Transverse colon (tissue), 4 donors: Measurements from ENCODE around the gene DQX1. TPM values are rescaled to one million over a fixed set of nuclear protein-coding genes. Genes with fewer than 3 reads are reported as not detected.

Source experiments
- DNase-seq: peaks from one replicate; pipeline ENCODE4 v3.0.0-alpha.2; 2019
- H3K27ac ChIP-seq, 4 donors: fragments of 200-600 bp; sonication (generic); 2 replicates each; pipeline ENCODE4 v1.5.1; 2016 to 2018; ENCODE audit warnings: inconsistent platforms in 4 of 4
- H3K27me3 ChIP-seq: fragments of 200-600 bp; sonication (generic); 2 replicates; pipeline ENCODE4 v1.5.1; 2017; ENCODE audit warnings: inconsistent platforms
- H3K36me3 ChIP-seq, 4 donors: fragments of 200-600 bp; sonication (generic); 2 replicates each; pipeline ENCODE4 v1.5.1; 2017 to 2019; ENCODE audit warnings: inconsistent platforms in 4 of 4
- H3K4me1 ChIP-seq, 4 donors: fragments of 200-600 bp; sonication (generic); 2 replicates each; pipeline ENCODE4 v1.5.1; 2017 to 2020; ENCODE audit warnings: inconsistent platforms in 4 of 4
- H3K4me3 ChIP-seq, 4 donors: fragments of 200-600 bp; sonication (generic); 1 replicate in 1 of 4; 2 replicates in 3 of 4; pipeline versions ENCODE4 v1.5.1 to v1.6.1; 2017 to 2019; ENCODE audit warnings: inconsistent platforms in 4 of 4
- H3K9me3 ChIP-seq, 2 donors: fragments of 200-600 bp; sonication (generic); 2 replicates each; pipeline ENCODE4 v1.5.1; 2017 to 2019; ENCODE audit warnings: inconsistent platforms in 2 of 2
- EP300 ChIP-seq: sonication (generic); formaldehyde crosslinking; IDR thresholded peaks from one replicate; pipeline ENCODE4 v1.6.1; 2017; ENCODE audit warnings: antibody characterized with exemption, low read depth
- POLR2A ChIP-seq: fragments of 450-650 bp; IDR thresholded peaks from one replicate; pipeline ENCODE4 v1.6.1; 2016; ENCODE audit warnings: antibody characterized with exemption, mild to moderate bottlenecking, moderate library complexity
- POLR2AphosphoS5 ChIP-seq, 3 donors: sonication (generic); formaldehyde crosslinking; IDR thresholded peaks; one replicate each; pipeline ENCODE4 v1.6.1; 2016; ENCODE audit warnings: antibody characterized with exemption in 3 of 3
- WGBS, 2 donors: methylation state at CpG; one replicate each; pipeline ENCODE4 v1.1.5; 2018; ENCODE audit warnings: low coverage in 1 of 2; 5-methylcytosine and 5-hydroxymethylcytosine counted together
- in situ Hi-C, 4 donors: fragments of 200-750 bp; cut with MboI; loops; one replicate each; pipeline versions ENCODE4 v1.15.0 to v1.15.1; 2017; ENCODE audit warnings: low sequenced_read_pairs in 3 of 4, low pct_ligation_motif_present in 1 of 4, low pct_unique_long_range_greater_than_20kb in 1 of 4
- intact Hi-C: fragments of 100-400 bp; cut with DNase I; formaldehyde crosslinking; loops from one replicate; pipeline ENCODE4 v1.15.1; 2023; ENCODE audit warnings: low total_unique reads
- total RNA-seq, 4 donors: library from RNA; depleted of rRNA; stranded (reverse); fragments of >200 nt; gene quantifications; one replicate each; pipeline ENCODE4 v1.1.0, GENCODE V29; 2016
- TF ChIP-seq, protein P1 (sequence below), 5 experiments: fragments of 200-600 bp in 3 of 5; fragments of 450-650 bp in 2 of 5; sonication (generic) in 3 of 5; IDR thresholded peaks; 1 replicate in 2 of 5; 2 replicates in 3 of 5; pipeline ENCODE4 v1.5.1; 2016 to 2017; ENCODE audit warnings: antibody characterized with exemption in 5 of 5, inconsistent platforms in 3 of 5, mild to moderate bottlenecking in 2 of 5, moderate library complexity in 1 of 5

DQX1 gene
- total RNA-seq, 4 donors from 2014 or later: 32.4 to 194 (median 53.1) TPM

DNA sequence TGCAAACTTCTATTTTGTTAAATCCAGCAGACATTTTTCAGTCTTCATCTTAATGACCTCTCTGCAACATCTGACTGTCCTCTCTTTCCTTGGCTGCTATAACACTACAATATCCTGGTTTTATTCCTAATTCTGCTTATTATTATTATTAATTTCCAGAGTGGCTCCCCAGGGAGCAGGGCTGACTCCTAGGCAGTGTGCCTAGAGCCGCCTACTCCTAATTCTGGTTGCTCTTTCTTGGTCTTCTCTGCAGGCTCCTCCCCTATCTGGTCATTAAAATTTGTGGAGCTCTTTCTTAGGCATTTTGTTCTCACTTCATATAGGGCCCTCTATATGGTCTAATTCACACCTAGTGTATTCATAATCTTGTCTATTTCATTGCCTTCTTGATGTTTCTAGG lies 16.9 kb upstream of the DQX1 start:
- in situ Hi-C loops: no loop called here
- TF ChIP-seq POLR2A: no peak
- TF ChIP-seq EP300: no peak
- TF ChIP-seq, protein P1, sequence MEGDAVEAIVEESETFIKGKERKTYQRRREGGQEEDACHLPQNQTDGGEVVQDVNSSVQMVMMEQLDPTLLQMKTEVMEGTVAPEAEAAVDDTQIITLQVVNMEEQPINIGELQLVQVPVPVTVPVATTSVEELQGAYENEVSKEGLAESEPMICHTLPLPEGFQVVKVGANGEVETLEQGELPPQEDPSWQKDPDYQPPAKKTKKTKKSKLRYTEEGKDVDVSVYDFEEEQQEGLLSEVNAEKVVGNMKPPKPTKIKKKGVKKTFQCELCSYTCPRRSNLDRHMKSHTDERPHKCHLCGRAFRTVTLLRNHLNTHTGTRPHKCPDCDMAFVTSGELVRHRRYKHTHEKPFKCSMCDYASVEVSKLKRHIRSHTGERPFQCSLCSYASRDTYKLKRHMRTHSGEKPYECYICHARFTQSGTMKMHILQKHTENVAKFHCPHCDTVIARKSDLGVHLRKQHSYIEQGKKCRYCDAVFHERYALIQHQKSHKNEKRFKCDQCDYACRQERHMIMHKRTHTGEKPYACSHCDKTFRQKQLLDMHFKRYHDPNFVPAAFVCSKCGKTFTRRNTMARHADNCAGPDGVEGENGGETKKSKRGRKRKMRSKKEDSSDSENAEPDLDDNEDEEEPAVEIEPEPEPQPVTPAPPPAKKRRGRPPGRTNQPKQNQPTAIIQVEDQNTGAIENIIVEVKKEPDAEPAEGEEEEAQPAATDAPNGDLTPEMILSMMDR (IDR thresholded peaks at IDR 0.05): no peak
- no peak for TF ChIP-seq POLR2AphosphoS5 (IDR thresholded peaks at IDR 0.05)
- 91 to 100% methylated on average over 1 of the region's 1 CpG for WGBS, 2 donors

DNA sequence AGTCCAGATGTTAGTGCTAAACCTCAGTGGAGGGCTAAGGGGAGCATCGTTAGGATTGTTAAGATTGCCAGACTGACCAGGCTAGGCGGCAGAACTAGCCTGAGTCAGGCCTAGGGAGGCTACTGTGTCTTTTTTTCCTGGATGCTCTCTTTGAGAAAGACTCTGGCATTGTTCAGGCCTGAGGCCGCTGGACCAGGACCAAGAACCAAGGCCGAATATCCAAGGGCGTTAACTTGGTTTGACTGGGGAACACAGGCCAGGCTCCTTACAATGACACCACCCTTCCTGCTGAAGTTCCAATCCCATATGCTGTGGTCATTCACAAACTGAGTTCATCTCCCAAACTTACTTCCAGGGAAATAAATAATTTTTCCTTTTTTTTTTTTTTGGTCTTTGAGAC lies 14.3 kb upstream of the DQX1 start:
- no peak overlapping the region for H3K4me3 ChIP-seq
- no peak overlapping the region for H3K27ac ChIP-seq
- no peaks in the 10 kb centered on the region for H3K9me3 ChIP-seq
- H3K36me3 ChIP-seq: no peaks in the 10 kb centered on the region
- intact Hi-C loops (no loop called here), in situ Hi-C loops (no loop called here)
- DNase-seq: no peak
- no peaks in the 10 kb centered on the region for H3K4me1 ChIP-seq
- TF ChIP-seq EP300: no peak
- TF ChIP-seq POLR2A: no peak
- no peak for TF ChIP-seq POLR2AphosphoS5 (IDR thresholded peaks at IDR 0.05)
- TF ChIP-seq, protein P1 (IDR thresholded peaks at IDR 0.05): no peak
- no peaks in the 10 kb centered on the region for H3K27me3 ChIP-seq
- 67% methylated on average over 5 of the region's 5 CpGs; no CpG with 5 or more reads in 1 of the 2 donors for WGBS, 2 donors

More for the DNA sequence above, 16.9 kb upstream of the DQX1 start:
- Histone ChIP-seq H3K4me1 (no peaks in the 10 kb centered on the region), H3K4me3 (no peak overlapping the region), H3K36me3 (no peaks in the 10 kb centered on the region), H3K9me3 (no peaks in the 10 kb centered on the region), H3K27ac (no peak overlapping the region), H3K27me3 (no peaks in the 10 kb centered on the region)
- DNase-seq: no peak
- intact Hi-C loops: no loop called here

DNA sequence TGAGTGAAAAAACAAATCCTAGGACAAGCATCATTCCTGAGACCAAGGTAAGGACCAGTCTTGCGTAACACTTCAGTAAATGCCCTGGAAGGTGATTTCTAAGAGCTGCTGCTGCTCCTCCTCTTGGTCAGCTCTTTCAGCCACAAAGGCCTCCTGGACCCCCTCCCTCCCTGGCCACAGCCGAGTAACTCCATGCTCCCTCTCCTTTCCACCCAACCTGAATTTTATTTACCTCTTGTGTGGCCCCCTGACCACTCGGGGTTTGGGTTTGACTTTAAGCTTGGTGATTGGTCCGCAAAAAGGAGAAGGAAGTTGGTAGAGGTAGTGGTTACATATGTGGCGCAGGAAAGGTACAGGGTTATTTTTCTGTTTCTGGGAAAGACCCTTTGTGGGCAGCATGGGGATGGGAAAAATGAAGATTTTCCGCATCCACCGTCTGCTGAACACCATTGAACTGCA lies 12.9 kb upstream of the DQX1 start:
- TF ChIP-seq EP300 (no peak), POLR2A (no peak), POLR2AphosphoS5 (IDR thresholded peaks at IDR 0.05) (no peak)
- TF ChIP-seq, protein P1 (IDR thresholded peaks at IDR 0.05): no peak
- 61 to 100% methylated on average over 1 to 7 of the region's 7 CpGs for WGBS, 2 donors
- no peaks in the 10 kb centered on the region for H3K4me1 ChIP-seq

DNA sequence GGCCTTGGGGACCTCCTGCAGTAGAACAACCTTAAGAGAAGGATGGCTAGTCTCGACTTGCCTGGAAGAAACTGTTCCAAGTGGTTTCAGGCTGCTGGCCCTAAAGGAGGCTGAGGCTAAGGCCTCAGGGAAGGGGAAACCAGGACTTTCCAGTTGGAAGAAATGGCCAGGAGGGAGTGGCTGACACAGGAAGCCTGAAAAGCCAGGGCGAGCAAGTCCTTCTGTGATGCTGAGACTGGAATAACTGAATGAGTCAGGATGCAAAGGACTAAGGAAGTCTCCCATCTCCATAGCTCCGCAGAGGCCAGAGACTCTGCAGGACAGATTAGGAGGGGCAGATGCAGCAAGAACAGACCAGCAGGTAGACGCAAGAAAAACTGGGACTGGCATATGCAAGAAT lies 11.1 kb upstream of the DQX1 start:
- WGBS, 2 donors: 71 to 83% methylated on average over 2 to 4 of the region's 4 CpGs
- in situ Hi-C loops: no loop called here
- TF ChIP-seq POLR2A (no peak), EP300 (no peak), POLR2AphosphoS5 (IDR thresholded peaks at IDR 0.05) (no peak)
- TF ChIP-seq, protein P1 (IDR thresholded peaks at IDR 0.05): no peak

More for the DNA sequence above, 12.9 kb upstream of the DQX1 start:
- in situ Hi-C loops (no loop called here), intact Hi-C loops (no loop called here)
- no peak for DNase-seq
- Histone ChIP-seq H3K4me3 (no peak overlapping the region), H3K27me3 (no peaks in the 10 kb centered on the region), H3K36me3 (no peaks in the 10 kb centered on the region), H3K27ac (no peak overlapping the region), H3K9me3 (no peaks in the 10 kb centered on the region)

More for the DNA sequence above, 11.1 kb upstream of the DQX1 start:
- peaks cover 0 to under 1% (median 0%) of the 10 kb centered on the region in 4 donors for H3K4me1 ChIP-seq
- no peaks in the 10 kb centered on the region for H3K27me3 ChIP-seq
- H3K27ac ChIP-seq: no peak overlapping the region
- no peak for DNase-seq
- intact Hi-C loops: no loop called here
- no peak overlapping the region for H3K4me3 ChIP-seq
- peaks cover 0 to 4% (median 0%) of the 10 kb centered on the region in 4 donors for H3K36me3 ChIP-seq
- no peaks in the 10 kb centered on the region for H3K9me3 ChIP-seq
